Neural progenitor cell (in vitro differentiated cells): ENCODE results near the gene BICDL1. TPM values are rescaled to one million over a fixed set of nuclear protein-coding genes. Genes with fewer than 3 reads are reported as not detected.

Experiments
- DNase-seq: peaks from one replicate; pipeline ENCODE4 v3.0.0-alpha.2; 2016; ENCODE audit warnings: low spot score
- H2AFZ ChIP-seq: fragments of 200-600 bp; sonication (generic); replicated peaks from 2 replicates; pipeline ENCODE4 v1.6.1; 2016; ENCODE audit warnings: antibody characterized with exemption
- H3F3A ChIP-seq: fragments of 200-600 bp; sonication (generic); 2 replicates; pipeline ENCODE4 v1.6.1; 2016; ENCODE audit warnings: antibody characterized with exemption, low read depth
- H3K27ac ChIP-seq: fragments of 200-600 bp; sonication (generic); 2 replicates; pipeline ENCODE4 v1.5.1; 2016; ENCODE audit warnings: mild to moderate bottlenecking
- H3K27me3 ChIP-seq: fragments of 200-600 bp; sonication (generic); 2 replicates; pipeline ENCODE4 v1.6.1; 2016; ENCODE audit warnings: mild to moderate bottlenecking, moderate library complexity
- H3K36me3 ChIP-seq: fragments of 200-600 bp; sonication (generic); 2 replicates; pipeline ENCODE4 v1.5.1; 2016
- H3K4me1 ChIP-seq: fragments of 200-600 bp; sonication (generic); 2 replicates; pipeline ENCODE4 v1.6.1; 2016; ENCODE audit warnings: mixed run types
- H3K4me2 ChIP-seq: fragments of 200-600 bp; sonication (generic); 2 replicates; pipeline ENCODE4 v1.6.1; 2016
- H3K4me3 ChIP-seq: fragments of 200-600 bp; sonication (generic); 2 replicates; pipeline ENCODE4 v1.5.1; 2016
- H3K79me2 ChIP-seq: fragments of 200-600 bp; sonication (generic); 2 replicates; pipeline ENCODE4 v1.6.1; 2016; ENCODE audit warnings: low read depth
- H3K9ac ChIP-seq: fragments of 200-600 bp; sonication (generic); 2 replicates; pipeline ENCODE4 v1.6.1; 2016
- H3K9me3 ChIP-seq: fragments of 200-600 bp; sonication (generic); 2 replicates; pipeline ENCODE4 v1.5.1; 2016; ENCODE audit warnings: low read depth
- H4K20me1 ChIP-seq: fragments of 200-600 bp; sonication (generic); 2 replicates; pipeline ENCODE4 v1.6.1; 2016; ENCODE audit warnings: low read depth
- H3K27ac Mint-ChIP-seq: 3 replicates; pipeline ENCODE4 v1.8.0; 2021; ENCODE audit warnings: mixed read lengths
- H3K27me3 Mint-ChIP-seq: 2 replicates; pipeline ENCODE4 v1.8.0; 2022; ENCODE audit warnings: low read depth, mild to moderate bottlenecking, inconsistent platforms, moderate library complexity, mixed read lengths; ENCODE audit not compliant: insufficient read depth
- H3K36me3 Mint-ChIP-seq: 3 replicates; pipeline ENCODE4 v1.8.0; 2021; ENCODE audit warnings: mixed read lengths
- H3K4me1 Mint-ChIP-seq: 3 replicates; pipeline ENCODE4 v1.8.0; 2021; ENCODE audit warnings: mixed read lengths
- H3K4me3 Mint-ChIP-seq: 3 replicates; pipeline ENCODE4 v1.8.0; 2021; ENCODE audit warnings: mild to moderate bottlenecking, moderate library complexity, mixed read lengths
- H3K9me3 Mint-ChIP-seq: 3 replicates; pipeline ENCODE4 v1.8.0; 2020; ENCODE audit warnings: mixed read lengths
- EZH2 ChIP-seq: fragments of 200-600 bp; sonication (generic); IDR thresholded peaks from 2 replicates; pipeline ENCODE4 v1.6.1; 2017; ENCODE audit warnings: antibody characterized with exemption, mild to moderate bottlenecking, moderate library complexity
- EZH2phosphoT487 ChIP-seq: fragments of 200-600 bp; sonication (generic); IDR thresholded peaks from 2 replicates; pipeline ENCODE4 v1.6.1; 2017; ENCODE audit warnings: antibody characterized with exemption
- total RNA-seq: library from RNA; depleted of rRNA; stranded (reverse); fragments of >200 nt; gene quantifications from 2 replicates; pipeline ENCODE4 v1.2.3, GENCODE V29; 2015; ENCODE audit warnings: low replicate concordance
- TF ChIP-seq, protein P1 (sequence below): fragments of 200-600 bp; sonication (generic); IDR thresholded peaks from 2 replicates; pipeline ENCODE4 v1.5.1; 2017; ENCODE audit warnings: antibody characterized with exemption, mild to moderate bottlenecking

BICDL1 gene
- total RNA-seq, 1 donor from 2014 or later, result 3.8 TPM

DNA sequence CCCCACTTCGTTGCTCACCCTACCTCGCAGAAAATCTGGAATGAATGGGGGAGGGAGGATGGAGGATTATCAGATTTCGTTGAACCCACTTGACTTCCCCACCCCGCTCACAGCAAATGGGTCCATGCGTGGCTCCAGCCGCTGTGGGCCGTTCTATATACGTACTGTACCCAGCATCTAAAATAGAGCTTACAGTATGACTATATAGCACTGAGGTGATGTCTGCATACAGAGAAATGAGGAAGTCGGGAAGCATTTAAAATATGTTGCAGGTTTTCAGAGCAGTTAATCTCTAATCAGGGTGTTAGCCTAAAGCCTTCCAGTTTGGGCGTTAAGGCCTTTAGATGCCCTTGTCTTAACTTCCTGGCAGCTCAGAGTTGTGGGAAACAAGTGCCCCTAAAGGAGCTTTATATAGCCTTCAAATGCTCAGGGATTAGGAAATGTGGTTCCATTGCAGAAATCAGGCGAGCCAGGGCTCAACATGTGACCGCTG, 1.4 kb downstream of the BICDL1 start:
- no peak overlapping the region for H3K27ac ChIP-seq
- peaks cover 20% of the 10 kb centered on the region for H4K20me1 ChIP-seq
- peak overlapping the region; percentile 87 for H3K4me2 ChIP-seq
- peak; percentile 28 for DNase-seq
- peaks cover 42% of the 10 kb centered on the region for H3K27me3 ChIP-seq
- peak overlapping the region; percentile 57 for H3K4me3 ChIP-seq
- peaks cover 15% of the 10 kb centered on the region for H3K4me1 ChIP-seq
- Mint-ChIP-seq H3K27ac (no peak overlapping the region), H3K27me3 (peaks cover 25% of the 10 kb centered on the region), H3K4me3 (peak overlapping the region; percentile 89), H3K4me1 (peaks cover 16% of the 10 kb centered on the region), H3K9me3 (no peaks in the 10 kb centered on the region), H3K36me3 (peaks cover 2% of the 10 kb centered on the region)
- peak; percentile 34 for TF ChIP-seq EZH2phosphoT487
- TF ChIP-seq, protein P1, sequence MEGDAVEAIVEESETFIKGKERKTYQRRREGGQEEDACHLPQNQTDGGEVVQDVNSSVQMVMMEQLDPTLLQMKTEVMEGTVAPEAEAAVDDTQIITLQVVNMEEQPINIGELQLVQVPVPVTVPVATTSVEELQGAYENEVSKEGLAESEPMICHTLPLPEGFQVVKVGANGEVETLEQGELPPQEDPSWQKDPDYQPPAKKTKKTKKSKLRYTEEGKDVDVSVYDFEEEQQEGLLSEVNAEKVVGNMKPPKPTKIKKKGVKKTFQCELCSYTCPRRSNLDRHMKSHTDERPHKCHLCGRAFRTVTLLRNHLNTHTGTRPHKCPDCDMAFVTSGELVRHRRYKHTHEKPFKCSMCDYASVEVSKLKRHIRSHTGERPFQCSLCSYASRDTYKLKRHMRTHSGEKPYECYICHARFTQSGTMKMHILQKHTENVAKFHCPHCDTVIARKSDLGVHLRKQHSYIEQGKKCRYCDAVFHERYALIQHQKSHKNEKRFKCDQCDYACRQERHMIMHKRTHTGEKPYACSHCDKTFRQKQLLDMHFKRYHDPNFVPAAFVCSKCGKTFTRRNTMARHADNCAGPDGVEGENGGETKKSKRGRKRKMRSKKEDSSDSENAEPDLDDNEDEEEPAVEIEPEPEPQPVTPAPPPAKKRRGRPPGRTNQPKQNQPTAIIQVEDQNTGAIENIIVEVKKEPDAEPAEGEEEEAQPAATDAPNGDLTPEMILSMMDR, result no peak
- H2AFZ ChIP-seq, result no peak overlapping the region
- no peak overlapping the region for H3K9ac ChIP-seq
- no peaks in the 10 kb centered on the region for H3K79me2 ChIP-seq
- H3F3A ChIP-seq, result peaks cover 30% of the 10 kb centered on the region
- no peaks in the 10 kb centered on the region for H3K36me3 ChIP-seq
- no peaks in the 10 kb centered on the region for H3K9me3 ChIP-seq

DNA sequence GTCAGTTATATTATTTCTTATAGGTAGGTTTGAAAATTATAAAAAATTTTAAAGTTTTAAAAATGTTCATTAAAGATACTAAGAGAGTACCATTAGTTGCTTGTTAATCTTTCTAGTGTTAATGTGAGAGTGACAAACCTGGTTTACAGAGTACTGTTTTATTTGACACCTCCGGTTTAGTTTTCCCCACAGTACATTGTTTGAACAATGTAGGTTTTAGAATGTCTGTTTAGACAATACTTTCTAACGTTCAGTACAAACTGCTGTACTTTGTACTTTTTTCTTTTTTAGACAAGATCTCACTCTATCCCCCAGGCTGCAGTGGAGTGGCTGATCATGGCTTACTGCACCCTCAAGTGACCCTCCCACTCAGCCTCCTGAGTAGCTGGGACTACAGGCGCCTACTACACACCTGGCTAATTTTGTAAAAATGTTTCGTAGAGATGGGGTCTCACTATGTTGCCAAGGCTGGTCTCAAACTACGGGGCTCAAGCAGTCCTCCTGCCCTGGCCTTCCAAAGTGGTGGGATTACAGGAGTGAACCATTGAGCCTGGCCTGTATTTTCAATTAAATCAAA, 3.2 kb downstream of the BICDL1 start:
- H3K27me3 Mint-ChIP-seq, result peaks cover 20% of the 10 kb centered on the region
- H3K9me3 Mint-ChIP-seq, result no peaks in the 10 kb centered on the region
- Histone ChIP-seq H4K20me1 (peaks cover 20% of the 10 kb centered on the region), H3K79me2 (no peaks in the 10 kb centered on the region), H2AFZ (no peak overlapping the region), H3K36me3 (no peaks in the 10 kb centered on the region), H3K27ac (no peak overlapping the region), H3K9ac (no peak overlapping the region), H3K27me3 (peaks cover 33% of the 10 kb centered on the region), H3K4me3 (no peak overlapping the region), H3K9me3 (no peaks in the 10 kb centered on the region), H3F3A (peaks cover 30% of the 10 kb centered on the region), H3K4me2 (no peak overlapping the region), H3K4me1 (peaks cover 15% of the 10 kb centered on the region)
- H3K4me3 Mint-ChIP-seq, result no peak overlapping the region
- H3K36me3 Mint-ChIP-seq, result peaks cover 2% of the 10 kb centered on the region
- no peak for DNase-seq
- peaks cover 16% of the 10 kb centered on the region for H3K4me1 Mint-ChIP-seq
- H3K27ac Mint-ChIP-seq, result no peak overlapping the region
- TF ChIP-seq, protein P1, result no peak
- TF ChIP-seq EZH2 (no peak), EZH2phosphoT487 (no peak)

DNA sequence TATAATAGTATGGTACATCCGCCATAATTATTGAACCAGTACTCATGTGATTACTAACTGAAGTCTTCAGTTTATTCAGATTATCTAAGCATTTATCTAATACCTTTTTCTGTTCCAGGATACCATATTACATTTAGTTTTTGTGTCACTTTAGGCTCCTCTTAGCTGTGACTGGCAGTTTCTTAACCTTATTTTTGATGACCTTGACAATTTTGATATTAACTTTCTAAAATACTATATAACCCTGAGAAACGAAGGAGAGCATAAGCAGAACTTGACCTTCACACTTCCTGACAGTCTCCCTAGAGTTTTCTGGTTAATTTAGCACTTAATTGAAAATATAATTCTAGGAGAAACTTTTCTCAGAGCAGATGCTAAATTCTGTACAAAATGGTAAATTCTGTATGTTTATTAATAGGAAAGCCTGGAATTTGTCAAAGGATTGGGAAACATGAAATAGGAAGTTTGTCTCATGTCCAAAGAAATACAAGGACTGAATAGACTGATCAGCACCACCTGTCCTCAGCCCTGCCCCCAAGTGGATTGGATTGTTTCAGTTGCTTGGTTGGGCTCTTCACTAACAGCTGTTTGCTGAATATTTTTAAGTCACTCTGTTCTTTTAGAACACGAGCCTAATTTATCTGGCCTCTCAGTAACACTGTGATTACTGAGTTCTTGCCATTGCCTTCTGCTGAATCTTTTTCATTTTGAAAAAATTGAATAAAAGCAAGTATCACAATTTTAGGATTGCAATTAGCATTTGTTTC, 6.0 kb downstream of the BICDL1 start:
- Histone ChIP-seq H3K36me3 (no peaks in the 10 kb centered on the region), H2AFZ (no peak overlapping the region), H3K4me2 (no peak overlapping the region), H3K4me1 (peaks cover 7% of the 10 kb centered on the region), H3K79me2 (no peaks in the 10 kb centered on the region), H3K27me3 (peaks cover 19% of the 10 kb centered on the region), H3F3A (peaks cover 12% of the 10 kb centered on the region), H3K4me3 (no peak overlapping the region), H3K9ac (no peak overlapping the region), H3K9me3 (no peaks in the 10 kb centered on the region), H3K27ac (no peak overlapping the region), H4K20me1 (peaks cover 14% of the 10 kb centered on the region)
- H3K4me1 Mint-ChIP-seq, result peaks cover 9% of the 10 kb centered on the region
- H3K36me3 Mint-ChIP-seq, result peaks cover 2% of the 10 kb centered on the region
- H3K9me3 Mint-ChIP-seq, result no peaks in the 10 kb centered on the region
- peaks cover 8% of the 10 kb centered on the region for H3K27me3 Mint-ChIP-seq
- no peak for TF ChIP-seq EZH2
- TF ChIP-seq EZH2phosphoT487, result no peak
- TF ChIP-seq, protein P1, result no peak
- H3K27ac Mint-ChIP-seq, result no peak overlapping the region
- no peak for DNase-seq
- no peak overlapping the region for H3K4me3 Mint-ChIP-seq
